ENCODE measurements around the gene SAMD11.

GRCh38 chr1:942411-942821, 18.7 kb downstream of the SAMD11 start:
- TF ChIP-seq CTCF (IDR thresholded peaks at IDR 0.05; ENCODE audit: low read depth, low read length, poor library complexity, severe bottlenecking) (no peak), EZH2phosphoT487 (IDR thresholded peaks at IDR 0.05; ENCODE audit: borderline replicate concordance, low read length) (no peak)
